ENCODE data around the gene NRG2.

The NRG2 gene

DNA sequence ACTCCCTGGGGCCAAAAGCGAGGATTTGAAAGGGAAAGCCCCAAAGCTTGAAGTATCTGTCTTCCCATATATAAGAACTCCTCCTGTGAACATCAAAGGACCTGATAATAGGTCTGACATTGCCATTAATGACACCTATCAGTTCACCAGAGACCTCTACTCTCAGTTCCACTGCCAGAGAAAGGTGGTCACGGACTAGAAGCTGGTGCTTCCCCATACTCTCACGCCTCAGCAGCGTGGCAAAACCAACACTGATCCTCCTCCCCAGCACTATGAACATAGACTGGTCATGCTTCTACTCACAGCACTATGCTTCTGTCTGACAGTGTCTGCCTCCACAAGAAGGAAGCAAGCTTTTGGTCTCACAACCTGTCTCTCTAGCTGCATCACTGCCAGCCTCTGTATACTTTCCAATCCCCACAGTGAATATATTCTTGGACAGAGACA lies 37.9 kb downstream of the NRG2 start:
- FAIRE-seq, result no peak

DNA sequence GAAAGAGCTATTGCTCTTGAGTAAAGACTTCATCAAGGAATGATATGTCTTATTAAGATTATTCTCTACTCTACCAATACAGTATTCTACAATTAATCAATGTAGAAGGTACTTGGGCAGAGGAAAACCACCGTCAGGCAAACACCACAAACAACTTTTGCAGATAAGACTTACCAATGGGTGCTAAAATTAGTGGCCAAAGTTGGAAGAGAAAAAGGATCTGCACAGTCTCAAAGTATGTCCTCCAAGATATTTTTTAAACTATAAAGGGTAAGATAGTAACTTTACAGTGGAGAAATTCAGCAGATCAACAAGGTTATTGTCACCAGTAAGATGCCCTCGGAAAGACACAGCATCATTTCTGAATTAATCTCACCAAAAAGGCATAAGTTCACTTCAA lies 38.9 kb downstream of the NRG2 start:
- no peak for FAIRE-seq

DNA sequence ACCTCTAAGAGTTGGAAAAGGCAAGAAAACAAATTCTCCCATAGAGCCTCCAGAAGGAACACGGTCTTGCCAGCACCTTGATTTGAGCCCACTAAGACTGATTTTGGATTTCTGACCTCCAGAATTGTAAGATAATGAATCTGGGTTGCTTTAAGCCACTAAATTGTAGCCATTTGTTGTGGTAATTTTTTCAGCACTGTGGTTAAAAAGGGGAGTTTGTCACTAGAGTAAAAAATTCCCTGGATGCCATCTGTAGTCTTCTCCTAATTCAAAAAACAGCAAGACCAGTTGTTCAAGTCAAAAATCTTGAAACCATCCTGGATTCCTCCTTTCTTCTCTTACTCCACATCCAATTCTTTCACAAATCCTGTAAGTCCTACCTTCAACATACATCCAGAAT lies 39.6 kb downstream of the NRG2 start:
- no peak for FAIRE-seq

DNA sequence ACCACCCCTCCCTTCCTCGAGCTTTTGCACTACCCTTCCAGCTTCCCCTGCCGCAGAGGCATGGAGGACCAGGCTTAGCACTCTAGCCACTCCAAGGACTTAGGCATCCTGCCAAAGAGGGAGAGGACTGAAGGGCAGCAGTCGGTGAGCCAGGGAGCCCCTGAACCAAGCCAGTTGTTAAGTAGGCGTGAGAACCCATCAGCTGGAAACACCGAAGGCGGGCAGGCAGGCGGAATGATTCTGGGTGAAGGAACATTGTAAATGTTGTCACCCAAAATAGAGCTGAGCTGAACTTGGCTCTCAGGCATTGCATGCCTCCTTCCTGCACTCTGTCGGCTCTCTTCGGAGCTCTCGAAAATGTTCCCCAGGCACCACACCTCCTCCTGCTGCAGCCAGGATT lies 42.8 kb downstream of the NRG2 start:
- no peak for FAIRE-seq

DNA sequence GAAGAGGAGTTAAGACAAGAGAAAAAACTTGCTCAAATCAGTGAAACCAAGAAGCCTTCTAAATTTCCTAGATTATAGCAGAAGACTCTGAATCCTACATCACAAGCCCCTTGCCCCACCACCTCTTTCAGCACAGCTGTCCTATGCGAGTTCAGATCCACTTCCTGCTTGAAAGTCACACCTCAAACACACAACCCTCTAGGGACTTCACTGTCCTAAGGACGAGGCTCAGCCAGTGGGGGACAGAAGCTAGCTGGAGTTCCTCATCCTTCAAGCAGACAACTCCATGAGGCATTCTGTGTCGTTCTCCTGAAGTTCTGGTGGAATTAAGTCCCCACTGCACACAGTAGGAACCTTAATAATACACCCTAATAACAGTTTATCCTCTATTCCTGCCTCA lies 44.3 kb downstream of the NRG2 start:
- FAIRE-seq, result no peak

GRCh38 chr5:139997276-139997675 lies 45.8 kb downstream of the NRG2 start:
- FAIRE-seq, result no peak

DNA sequence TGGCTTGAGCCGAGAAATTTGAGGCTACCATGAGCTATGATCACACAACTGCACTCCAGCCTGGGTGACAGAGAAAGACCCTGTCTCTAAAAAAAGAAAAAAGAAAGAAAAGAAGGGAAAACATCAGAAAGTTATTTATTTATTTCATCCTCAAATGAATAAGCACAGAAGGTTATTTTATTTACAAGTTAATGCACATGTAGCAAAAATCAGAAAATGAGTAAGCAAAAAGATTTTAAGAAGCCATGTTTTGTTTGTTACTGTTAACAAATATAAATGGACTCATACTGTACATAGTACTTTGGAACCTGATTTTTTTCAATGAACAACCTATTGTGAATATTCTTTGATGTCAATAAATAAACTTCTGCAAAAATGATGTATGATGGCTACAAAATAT lies 47.2 kb downstream of the NRG2 start:
- no peak for FAIRE-seq

DNA sequence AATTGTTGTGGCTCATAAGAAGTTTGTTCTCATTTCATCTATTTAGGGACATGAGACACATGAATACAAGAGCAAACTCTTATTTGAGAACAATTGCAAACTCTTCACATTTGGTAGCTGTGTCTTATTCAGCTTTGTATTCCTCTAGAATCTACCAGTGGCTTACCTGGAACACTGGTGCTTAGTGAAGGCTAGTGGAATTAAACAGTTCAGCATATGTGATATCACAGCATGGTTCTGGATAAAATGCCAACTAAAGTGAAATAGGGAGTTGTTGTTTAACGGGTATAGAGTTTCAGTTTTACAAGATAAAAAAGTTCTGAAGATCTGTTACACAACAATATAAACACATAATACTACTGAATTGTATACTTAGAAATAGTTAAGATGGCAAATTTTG lies 48.9 kb downstream of the NRG2 start:
- no peak for FAIRE-seq

- no peak for FAIRE-seq
Observed at GRCh38 chr5:139985733-139986132, 57.4 kb downstream of the NRG2 start.

- FAIRE-seq, result no peak
Observed at GRCh38 chr5:139985290-139985689, 57.8 kb downstream of the NRG2 start.

DNA sequence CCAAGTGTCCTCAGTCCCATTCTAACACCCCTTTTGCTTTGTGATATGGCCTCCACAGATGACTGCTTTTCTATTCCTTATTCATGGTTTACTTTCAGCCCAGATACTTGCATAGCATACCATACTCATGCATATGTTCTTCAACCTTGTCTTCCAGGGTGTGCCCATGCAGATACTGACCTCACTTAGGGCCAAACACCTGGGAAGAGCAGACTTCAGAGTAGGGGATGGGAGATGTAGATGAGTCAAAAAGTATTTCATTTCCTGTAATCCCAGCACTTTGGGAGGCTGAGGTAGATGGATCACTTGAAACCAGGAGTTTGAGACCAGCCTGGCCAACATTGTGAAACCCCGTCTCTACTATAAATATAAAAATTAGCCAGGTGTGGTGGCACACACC lies 58.3 kb downstream of the NRG2 start:
- FAIRE-seq, result no peak

GRCh38 chr5:139982975-139983240 lies 60.2 kb downstream of the NRG2 start:
- no peak for FAIRE-seq

- no peak for FAIRE-seq
Observed at GRCh38 chr5:139982157-139982974, 60.7 kb downstream of the NRG2 start.

- FAIRE-seq, result no peak
Observed at GRCh38 chr5:139980765-139981164, 62.3 kb downstream of the NRG2 start.

DNA sequence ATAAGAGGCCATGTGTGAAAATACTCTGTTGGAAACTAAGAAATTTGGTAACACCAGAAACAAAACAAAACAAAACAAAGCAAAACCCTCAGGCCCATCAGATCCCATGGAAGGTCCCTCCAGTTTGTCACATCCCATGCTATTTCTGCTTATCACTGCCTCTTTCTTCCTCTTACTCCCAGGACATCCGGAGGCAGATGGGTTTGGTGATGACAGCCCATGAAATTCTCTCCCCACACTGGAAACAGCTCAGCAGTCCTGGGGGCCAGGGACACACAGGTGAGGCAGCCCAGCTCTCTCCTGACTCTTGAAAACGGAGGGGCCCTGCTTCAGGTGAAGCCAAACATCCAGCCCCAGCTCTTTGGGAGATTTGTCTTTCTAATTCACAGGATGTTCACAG lies 63.2 kb downstream of the NRG2 start:
- FAIRE-seq, result no peak

GRCh38 chr5:139979518-139979917 lies 63.6 kb downstream of the NRG2 start:
- FAIRE-seq, result no peak

DNA sequence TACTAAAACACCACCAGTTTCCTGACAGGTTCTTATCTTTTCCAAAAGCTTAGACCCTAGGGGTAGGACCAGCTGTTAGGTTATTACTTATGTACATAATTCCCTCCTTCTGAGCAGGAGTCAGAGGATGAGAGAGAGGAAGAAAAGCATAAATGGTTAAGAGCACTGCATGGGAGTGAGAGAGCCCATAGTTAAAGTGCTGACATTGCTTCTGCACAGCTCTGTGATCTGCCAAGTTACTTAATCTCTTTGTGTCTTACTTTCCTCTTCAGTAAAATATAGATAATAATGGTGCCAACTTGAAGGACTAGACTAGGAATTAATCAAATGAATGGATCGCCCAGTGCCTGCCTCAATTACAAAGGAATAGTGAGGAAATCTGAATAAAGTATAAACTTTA lies 66.4 kb downstream of the NRG2 start:
- no peak for FAIRE-seq

DNA sequence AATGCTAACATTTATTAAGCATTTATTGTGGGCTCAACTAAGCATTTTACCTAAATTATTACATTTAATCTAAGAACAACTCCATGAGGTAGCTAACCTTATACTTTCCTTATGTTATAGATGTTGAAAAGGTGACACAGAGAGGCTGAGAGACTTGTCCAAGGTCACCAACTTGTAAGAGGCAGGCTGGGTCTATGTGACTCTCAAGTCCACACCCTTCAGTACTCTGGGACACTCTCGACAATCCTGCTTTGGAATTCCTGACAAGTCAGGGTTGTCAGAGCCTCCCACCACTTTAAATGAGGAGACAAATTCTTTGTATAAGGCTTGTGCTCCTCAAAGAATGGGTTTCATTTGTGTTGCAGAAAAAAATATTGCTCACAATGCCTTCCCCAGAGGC lies 67.2 kb downstream of the NRG2 start:
- no peak for FAIRE-seq

DNA sequence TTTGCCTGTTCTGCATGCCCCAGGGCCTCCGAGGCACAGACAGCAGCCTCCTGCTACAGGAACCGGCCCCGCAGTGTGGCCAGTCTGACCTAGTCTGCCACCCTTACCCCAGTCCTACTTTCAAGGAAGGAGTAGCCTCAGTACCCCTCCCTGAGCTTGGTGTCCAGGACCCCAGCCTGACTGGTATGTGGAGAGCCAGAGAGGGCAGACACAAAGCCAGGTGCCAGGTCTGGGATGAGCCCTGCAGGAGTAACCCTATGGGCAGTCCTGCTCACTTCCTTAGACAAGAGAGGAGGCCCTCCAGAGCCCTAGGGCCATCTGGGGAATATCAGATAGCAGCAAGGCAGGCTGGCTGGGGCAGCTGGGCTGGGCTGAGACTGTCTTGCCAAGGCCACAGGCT lies 67.8 kb downstream of the NRG2 start:
- no peak for FAIRE-seq

GRCh38 chr5:139974661-139975060 lies 68.4 kb downstream of the NRG2 start:
- no peak for FAIRE-seq

DNA sequence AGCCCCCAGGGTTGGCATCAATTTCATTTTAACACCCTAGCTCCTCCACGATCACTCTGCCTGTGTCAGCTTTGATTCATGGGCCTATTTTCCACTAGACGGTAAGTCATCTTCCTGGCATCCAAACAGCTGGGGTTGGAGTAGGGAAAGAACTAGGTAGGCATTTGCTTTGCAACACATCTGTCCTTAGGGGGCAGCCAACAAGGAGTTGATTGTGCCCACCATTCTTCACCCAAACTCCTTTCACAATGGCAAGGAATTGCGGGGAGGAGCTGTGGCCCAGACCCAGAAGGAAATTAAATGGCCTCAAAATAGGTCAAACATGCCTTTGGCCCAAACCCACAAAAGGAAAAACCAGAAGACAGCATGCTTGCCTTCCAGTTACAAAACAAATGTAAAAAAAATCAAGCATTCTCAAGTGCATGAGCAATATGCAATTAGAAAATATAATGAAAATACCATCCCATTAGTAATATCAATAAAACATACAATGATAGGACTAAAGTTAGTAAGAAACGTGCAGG lies 71.8 kb downstream of the NRG2 start:
- no peak for FAIRE-seq

GRCh38 chr5:139969318-139969717 lies 73.8 kb downstream of the NRG2 start:
- no peak for FAIRE-seq

GRCh38 chr5:139968547-139969261 lies 74.4 kb downstream of the NRG2 start:
- FAIRE-seq, result peak; percentile 66

- FAIRE-seq, result no peak
Observed at GRCh38 chr5:139967353-139967752, 75.7 kb downstream of the NRG2 start.
